NB4 (cell line): Measurements from ENCODE around the gene DIP2C.
A peak's percentile ranks its signal among the peaks of the same experiment; 100 is the strongest.

Source experiments
- DNase-seq: peaks from one replicate; pipeline ENCODE4 v3.0.0; 2010; ENCODE audit warnings: low read depth
- H3K4me3 ChIP-seq: one replicate; pipeline ENCODE4 v1.5.1; 2011; ENCODE audit warnings: mild to moderate bottlenecking, low read depth, low read length, moderate library complexity
- CTCF ChIP-seq: IDR thresholded peaks from one replicate; pipeline ENCODE4 v1.5.1; 2012; ENCODE audit warnings: low read depth, low read length
- MAX ChIP-seq: IDR thresholded peaks from 2 replicates; pipeline ENCODE4 v1.6.1; 2011; ENCODE audit warnings: low read depth, low read length
- MYC ChIP-seq: IDR thresholded peaks from 2 replicates; pipeline ENCODE4 v1.6.1; 2011; ENCODE audit warnings: low read depth, low read length
- POLR2A ChIP-seq: IDR thresholded peaks from 2 replicates; pipeline ENCODE4 v1.6.1; 2011; ENCODE audit warnings: mild to moderate bottlenecking; ENCODE audit not compliant: insufficient read length; ENCODE audit errors: extremely low read depth

The DIP2C gene

DNA sequence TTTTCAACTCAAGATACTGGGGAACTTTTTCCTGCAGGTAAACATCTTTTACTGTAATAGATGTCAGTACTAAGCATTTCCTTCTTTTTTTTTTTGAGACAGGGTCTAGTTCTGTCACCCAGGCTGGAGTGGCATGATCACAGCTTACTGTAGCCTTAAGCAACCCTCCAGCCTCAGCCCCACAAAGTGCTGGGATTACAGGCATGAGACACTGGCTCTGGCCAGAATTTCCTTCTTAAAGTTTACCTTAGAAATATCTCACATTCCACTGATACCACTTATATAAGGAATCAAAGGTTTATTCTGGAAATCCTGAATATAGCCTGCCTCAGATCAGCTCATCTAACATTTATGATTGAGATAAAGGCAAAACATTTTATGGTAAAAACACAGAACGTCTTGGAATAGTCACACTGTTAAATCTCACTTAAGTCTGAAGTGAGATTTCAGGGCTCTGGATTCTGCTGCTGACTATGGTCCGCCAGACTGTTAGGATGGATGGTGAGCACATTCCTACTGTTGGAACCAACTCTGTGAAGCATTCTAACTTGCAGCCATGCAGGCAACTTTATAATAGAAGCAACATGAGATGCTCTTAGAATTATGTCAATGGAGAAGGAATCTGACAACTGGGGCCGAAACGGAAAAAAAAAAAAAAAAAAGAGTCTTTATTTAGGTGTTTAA is 402.3 kb downstream of the DIP2C start:
- no peak for TF ChIP-seq MAX
- TF ChIP-seq POLR2A, result no peak
- TF ChIP-seq CTCF, result no peak
- TF ChIP-seq MYC, result no peak
- H3K4me3 ChIP-seq, result no peak overlapping the region
- DNase-seq, result no peak

GRCh38 chr10:285216-285615 is 404.3 kb downstream of the DIP2C start:
- peak; percentile 27 for DNase-seq
- no peak overlapping the region for H3K4me3 ChIP-seq
- TF ChIP-seq POLR2A, result no peak
- no peak for TF ChIP-seq MAX
- no peak for TF ChIP-seq MYC
- TF ChIP-seq CTCF, result no peak

- no peak overlapping the region for H3K4me3 ChIP-seq
- TF ChIP-seq MAX, result no peak
- no peak for TF ChIP-seq CTCF
- TF ChIP-seq MYC, result no peak
- no peak for TF ChIP-seq POLR2A
- peak; percentile 20 for DNase-seq
These were observed 405.5 kb downstream of the DIP2C start for GRCh38 chr10:283916-284356.

DNA sequence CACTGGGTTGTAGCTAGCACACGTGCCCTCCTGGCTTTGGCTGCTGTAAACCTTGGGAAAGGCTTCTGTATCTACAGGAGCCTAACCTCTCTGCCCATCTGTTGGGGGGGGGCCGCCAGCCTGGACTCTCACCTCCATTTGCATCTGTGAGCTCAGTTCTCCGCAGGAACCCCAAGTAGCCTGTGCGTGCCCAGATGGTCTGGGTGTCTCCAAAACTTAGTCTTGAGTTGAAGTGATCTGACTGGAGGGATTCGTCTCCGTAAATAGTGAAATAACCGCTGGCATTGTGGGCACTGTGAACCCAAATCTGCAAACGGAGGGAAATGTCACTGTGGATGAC is 406.4 kb downstream of the DIP2C start:
- DNase-seq, result no peak
- no peak for TF ChIP-seq CTCF
- no peak for TF ChIP-seq MAX
- no peak for TF ChIP-seq MYC
- no peak for TF ChIP-seq POLR2A
- no peak overlapping the region for H3K4me3 ChIP-seq

DNA sequence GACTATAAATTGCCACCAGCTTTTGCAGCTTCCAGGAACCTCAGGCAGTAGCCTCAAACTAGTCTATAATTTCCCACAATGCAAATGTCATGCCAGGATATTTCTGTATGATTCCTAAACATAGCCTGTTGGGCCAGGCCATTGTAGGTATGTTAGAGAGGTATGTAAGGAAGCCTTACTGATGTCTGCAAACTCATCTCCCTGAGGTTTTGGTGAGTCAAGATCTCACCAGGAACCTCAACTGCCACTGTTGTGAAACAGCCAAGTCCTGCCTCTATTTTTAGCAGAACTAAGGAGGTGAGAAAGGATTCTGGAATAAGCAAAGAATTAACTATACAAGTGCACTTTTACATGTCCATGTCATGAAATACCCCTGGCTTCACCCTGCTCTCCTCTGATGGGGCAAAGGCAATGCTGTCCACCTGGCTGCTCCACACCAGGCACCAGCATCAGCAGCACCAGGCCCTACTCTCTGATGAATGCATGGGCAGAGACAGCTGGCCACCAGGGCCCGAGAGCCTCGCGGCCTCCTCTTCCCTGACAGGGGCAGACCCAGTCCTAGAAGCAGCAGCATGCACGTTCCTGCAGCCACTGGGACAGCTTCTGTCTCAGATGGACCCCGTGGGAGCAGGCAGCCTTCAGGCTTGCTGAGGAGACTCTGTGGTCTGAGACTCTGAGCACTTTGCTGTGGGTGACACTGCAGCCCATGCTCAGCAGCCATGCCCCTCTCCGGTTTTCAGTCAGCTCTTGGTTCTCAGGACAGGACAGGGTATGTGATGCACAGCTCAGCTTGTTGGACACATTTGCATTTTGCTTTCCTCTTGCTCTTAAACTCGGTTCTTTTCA is 407.0 kb downstream of the DIP2C start:
- TF ChIP-seq MYC (no peak), POLR2A (no peak), MAX (no peak), CTCF (no peak)
- peak; percentile 93 for DNase-seq
- H3K4me3 ChIP-seq, result peak overlapping the region; percentile 9
